Astrocyte of the spinal cord (primary cell): ENCODE data around the gene TNS4.

ENCODE experiments used
- DNase-seq: peaks from one replicate; pipeline ENCODE4 v3.0.0; 2011; ENCODE audit warnings: low read depth, low spot score
- H3K4me3 ChIP-seq: 2 replicates; pipeline ENCODE4 v1.5.1; 2011; ENCODE audit warnings: low read depth, mild to moderate bottlenecking, low read length, moderate library complexity
- CTCF ChIP-seq: IDR thresholded peaks from 2 replicates; pipeline ENCODE4 v1.5.1; 2012; ENCODE audit warnings: low read depth, mild to moderate bottlenecking, low read length, inconsistent platforms
- in situ Hi-C: cut with HindIII; loops from 2 replicates; pipeline ENCODE4 v1.10.0; 2017; ENCODE audit warnings: low sequenced_read_pairs

The TNS4 gene

GRCh38 chr17:40500190-40500589 is 1.2 kb downstream of the TNS4 start:
- no peak overlapping the region for H3K4me3 ChIP-seq
- in situ Hi-C loops, result no loop called here

GRCh38 chr17:40499551-40500189 is 1.8 kb downstream of the TNS4 start:
- DNase-seq, result peak; percentile 73
- in situ Hi-C loops, result no loop called here
- no peak for TF ChIP-seq CTCF
- H3K4me3 ChIP-seq, result no peak overlapping the region

More at GRCh38 chr17:40500190-40500589, 1.2 kb downstream of the TNS4 start:
- TF ChIP-seq CTCF, result no peak
- no peak for DNase-seq

- H3K4me3 ChIP-seq, result no peak overlapping the region
- no peak for DNase-seq
- in situ Hi-C loops, result no loop called here
- TF ChIP-seq CTCF, result no peak
These were observed 2.9 kb downstream of the TNS4 start for GRCh38 chr17:40498281-40499084.

- TF ChIP-seq CTCF, result no peak
- in situ Hi-C loops, result no loop called here
- no peak overlapping the region for H3K4me3 ChIP-seq
- no peak for DNase-seq
These were observed 3.7 kb downstream of the TNS4 start for GRCh38 chr17:40497695-40498094.

- no peak for TF ChIP-seq CTCF
- no peak for DNase-seq
- in situ Hi-C loops, result no loop called here
- no peak overlapping the region for H3K4me3 ChIP-seq
These were observed 4.6 kb downstream of the TNS4 start for GRCh38 chr17:40496634-40497420.

GRCh38 chr17:40496170-40496569 is 5.3 kb downstream of the TNS4 start:
- no peak for DNase-seq
- no peak overlapping the region for H3K4me3 ChIP-seq
- no peak for TF ChIP-seq CTCF
- in situ Hi-C loops, result no loop called here
